ENCODE data around the gene MARCHF3. TPM values are rescaled to one million over a fixed set of nuclear protein-coding genes. Genes with fewer than 3 reads are reported as not detected.

The MARCHF3 gene
- total and polyA plus RNA-seq, 2 of the 13 experiments (the other 11 are each of a cell fraction or from before 2014, with no cell fraction given) = 4.8 to 11.9 TPM

DNA sequence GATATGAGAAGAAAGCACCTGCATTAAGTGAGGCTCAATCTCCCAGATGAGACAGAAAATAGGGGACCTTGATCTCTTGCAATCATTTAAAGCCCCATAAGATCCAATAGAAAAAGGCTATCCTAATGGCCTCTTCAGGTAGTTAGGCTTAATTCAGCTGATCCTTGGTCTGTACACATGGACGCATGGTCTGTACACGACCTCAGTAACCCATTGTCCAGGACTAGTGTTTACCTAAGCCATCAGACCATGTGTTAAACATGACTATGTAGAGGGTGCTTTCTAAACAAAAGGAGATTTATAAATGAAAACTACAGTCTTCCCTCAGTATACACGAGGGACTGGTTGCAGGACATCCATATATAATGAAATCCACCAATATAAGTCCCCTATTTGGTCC, 7.5 kb downstream of the MARCHF3 start (continued):
- TF ChIP-seq, protein P1, sequence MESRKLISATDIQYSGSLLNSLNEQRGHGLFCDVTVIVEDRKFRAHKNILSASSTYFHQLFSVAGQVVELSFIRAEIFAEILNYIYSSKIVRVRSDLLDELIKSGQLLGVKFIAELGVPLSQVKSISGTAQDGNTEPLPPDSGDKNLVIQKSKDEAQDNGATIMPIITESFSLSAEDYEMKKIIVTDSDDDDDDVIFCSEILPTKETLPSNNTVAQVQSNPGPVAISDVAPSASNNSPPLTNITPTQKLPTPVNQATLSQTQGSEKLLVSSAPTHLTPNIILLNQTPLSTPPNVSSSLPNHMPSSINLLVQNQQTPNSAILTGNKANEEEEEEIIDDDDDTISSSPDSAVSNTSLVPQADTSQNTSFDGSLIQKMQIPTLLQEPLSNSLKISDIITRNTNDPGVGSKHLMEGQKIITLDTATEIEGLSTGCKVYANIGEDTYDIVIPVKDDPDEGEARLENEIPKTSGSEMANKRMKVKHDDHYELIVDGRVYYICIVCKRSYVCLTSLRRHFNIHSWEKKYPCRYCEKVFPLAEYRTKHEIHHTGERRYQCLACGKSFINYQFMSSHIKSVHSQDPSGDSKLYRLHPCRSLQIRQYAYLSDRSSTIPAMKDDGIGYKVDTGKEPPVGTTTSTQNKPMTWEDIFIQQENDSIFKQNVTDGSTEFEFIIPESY (CRISPR knock-in tag; IDR thresholded peaks at IDR 0.05) = 0 out of 2 replicates have a peak, but pooled peaks have one; percentile 9
- no peak for TF ChIP-seq SUZ12 (IDR thresholded peaks at IDR 0.05; ENCODE audit: low read depth, low read length)
- no peak for TF ChIP-seq HOXD1 (CRISPR knock-in tag; IDR thresholded peaks at IDR 0.05)
- TF ChIP-seq CREB1 (IDR thresholded peaks at IDR 0.05) = no peak
- TF ChIP-seq CREB1 (CRISPR knock-in tag; IDR thresholded peaks at IDR 0.05) = peak; percentile 60; the same call in 1 of the 2 replicates
- TF ChIP-seq ZNF530 (CRISPR knock-in tag; IDR thresholded peaks at IDR 0.05; ENCODE audit: low read depth) = no peak
- no peak for TF ChIP-seq SRF (IDR thresholded peaks at IDR 0.05; ENCODE audit: low read depth, low read length)
- TF ChIP-seq TARDBP (CRISPR knock-in tag; IDR thresholded peaks at IDR 0.05) = 0 out of 2 replicates have a peak, but pooled peaks have one; percentile 70
- TF ChIP-seq TRIM24 (CRISPR knock-in tag; IDR thresholded peaks at IDR 0.05) = no peak
- TF ChIP-seq, protein P2, sequence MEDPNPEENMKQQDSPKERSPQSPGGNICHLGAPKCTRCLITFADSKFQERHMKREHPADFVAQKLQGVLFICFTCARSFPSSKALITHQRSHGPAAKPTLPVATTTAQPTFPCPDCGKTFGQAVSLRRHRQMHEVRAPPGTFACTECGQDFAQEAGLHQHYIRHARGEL (CRISPR knock-in tag; IDR thresholded peaks at IDR 0.05) = no peak
- TF ChIP-seq, protein P3, sequence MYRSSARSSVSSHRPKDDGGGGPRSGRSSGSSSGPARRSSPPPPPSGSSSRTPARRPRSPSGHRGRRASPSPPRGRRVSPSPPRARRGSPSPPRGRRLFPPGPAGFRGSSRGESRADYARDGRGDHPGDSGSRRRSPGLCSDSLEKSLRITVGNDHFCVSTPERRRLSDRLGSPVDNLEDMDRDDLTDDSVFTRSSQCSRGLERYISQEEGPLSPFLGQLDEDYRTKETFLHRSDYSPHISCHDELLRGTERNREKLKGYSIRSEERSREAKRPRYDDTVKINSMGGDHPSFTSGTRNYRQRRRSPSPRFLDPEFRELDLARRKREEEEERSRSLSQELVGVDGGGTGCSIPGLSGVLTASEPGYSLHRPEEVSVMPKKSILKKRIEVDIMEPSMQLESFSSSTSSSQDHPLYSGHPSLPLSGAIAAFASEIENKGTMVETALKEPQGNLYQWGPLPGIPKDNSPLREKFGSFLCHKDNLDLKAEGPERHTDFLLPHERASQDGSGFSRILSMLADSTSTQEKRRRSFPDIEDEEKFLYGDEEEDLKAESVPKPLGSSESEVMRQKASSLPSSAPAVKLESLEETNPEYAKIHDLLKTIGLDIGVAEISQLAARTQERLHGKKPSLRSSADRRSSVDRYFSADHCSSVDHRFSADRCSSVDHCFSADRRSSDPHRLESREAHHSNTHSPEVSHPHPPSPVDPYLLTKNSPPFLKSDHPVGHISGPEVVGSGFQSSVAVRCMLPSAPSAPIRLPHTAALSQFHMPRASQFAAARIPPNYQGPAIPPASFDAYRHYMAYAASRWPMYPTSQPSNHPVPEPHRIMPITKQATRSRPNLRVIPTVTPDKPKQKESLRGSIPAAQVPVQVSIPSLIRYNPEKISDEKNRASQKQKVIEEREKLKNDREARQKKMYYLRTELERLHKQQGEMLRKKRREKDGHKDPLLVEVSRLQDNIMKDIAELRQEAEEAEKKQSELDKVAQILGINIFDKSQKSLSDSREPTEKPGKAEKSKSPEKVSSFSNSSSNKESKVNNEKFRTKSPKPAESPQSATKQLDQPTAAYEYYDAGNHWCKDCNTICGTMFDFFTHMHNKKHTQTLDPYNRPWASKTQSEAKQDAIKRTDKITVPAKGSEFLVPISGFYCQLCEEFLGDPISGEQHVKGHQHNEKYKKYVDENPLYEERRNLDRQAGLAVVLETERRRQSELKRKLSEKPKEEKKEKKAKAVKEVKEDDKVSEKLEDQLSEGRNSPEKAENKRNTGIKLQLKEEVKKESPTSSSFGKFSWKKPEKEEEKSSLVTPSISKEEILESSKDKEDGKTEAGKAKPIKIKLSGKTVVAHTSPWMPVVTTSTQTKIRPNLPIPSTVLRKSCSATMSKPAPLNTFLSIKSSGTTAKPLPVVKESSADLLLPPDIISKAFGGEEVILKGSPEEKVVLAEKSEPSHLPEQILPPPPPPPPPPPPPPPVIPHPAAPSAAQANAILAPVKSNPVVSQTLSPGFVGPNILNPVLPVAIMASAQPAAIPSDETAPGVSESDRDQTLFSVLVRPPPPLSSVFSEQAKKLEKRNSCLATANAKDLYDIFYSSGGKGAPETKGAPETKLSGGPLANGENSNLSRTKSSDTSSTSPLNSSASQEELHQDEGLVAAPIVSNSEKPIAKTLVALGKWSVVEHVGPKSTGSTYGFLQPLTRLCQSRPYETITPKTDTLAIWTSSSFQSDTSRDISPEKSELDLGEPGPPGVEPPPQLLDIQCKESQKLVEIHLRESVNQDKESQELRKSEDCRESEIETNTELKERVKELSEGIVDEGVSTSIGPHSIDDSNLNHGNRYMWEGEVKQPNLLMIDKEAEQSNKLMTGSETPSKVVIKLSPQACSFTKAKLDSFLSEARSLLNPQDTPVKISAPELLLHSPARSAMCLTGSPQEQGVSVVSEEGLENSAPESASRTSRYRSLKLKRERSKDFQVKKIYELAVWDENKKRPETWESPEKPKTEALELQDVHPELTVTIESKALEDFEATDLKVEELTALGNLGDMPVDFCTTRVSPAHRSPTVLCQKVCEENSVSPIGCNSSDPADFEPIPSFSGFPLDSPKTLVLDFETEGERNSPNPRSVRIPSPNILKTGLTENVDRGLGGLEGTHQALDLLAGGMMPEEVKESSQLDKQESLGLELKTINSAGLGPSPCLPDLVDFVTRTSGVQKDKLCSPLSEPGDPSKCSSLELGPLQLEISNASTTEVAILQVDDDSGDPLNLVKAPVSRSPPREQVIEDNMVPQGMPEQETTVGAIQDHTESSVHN (CRISPR knock-in tag; IDR thresholded peaks at IDR 0.05) = no peak
- TF ChIP-seq SMC3 (IDR thresholded peaks at IDR 0.05; ENCODE audit: low read length) = no peak
- no peak for TF ChIP-seq NRL (CRISPR knock-in tag; IDR thresholded peaks at IDR 0.05; ENCODE audit: borderline replicate concordance)
- no peak for TF ChIP-seq PRPF4 (IDR thresholded peaks at IDR 0.05; ENCODE audit: low read depth, low read length, poor library complexity, severe bottlenecking)
- 0 out of 2 replicates have a peak, but pooled peaks have one; percentile 22 for TF ChIP-seq ZFP37 (CRISPR knock-in tag; IDR thresholded peaks at IDR 0.05; ENCODE audit: borderline replicate concordance)
- TF ChIP-seq CHCHD3 (CRISPR knock-in tag; IDR thresholded peaks at IDR 0.05) = no peak
- TF ChIP-seq, protein P4, sequence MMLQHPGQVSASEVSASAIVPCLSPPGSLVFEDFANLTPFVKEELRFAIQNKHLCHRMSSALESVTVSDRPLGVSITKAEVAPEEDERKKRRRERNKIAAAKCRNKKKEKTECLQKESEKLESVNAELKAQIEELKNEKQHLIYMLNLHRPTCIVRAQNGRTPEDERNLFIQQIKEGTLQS (CRISPR knock-in tag; IDR thresholded peaks at IDR 0.05) = no peak
- no peak for TF ChIP-seq TP53 (CRISPR knock-in tag; conservative IDR thresholded peaks at IDR 0.05)
- TF ChIP-seq, protein P5, sequence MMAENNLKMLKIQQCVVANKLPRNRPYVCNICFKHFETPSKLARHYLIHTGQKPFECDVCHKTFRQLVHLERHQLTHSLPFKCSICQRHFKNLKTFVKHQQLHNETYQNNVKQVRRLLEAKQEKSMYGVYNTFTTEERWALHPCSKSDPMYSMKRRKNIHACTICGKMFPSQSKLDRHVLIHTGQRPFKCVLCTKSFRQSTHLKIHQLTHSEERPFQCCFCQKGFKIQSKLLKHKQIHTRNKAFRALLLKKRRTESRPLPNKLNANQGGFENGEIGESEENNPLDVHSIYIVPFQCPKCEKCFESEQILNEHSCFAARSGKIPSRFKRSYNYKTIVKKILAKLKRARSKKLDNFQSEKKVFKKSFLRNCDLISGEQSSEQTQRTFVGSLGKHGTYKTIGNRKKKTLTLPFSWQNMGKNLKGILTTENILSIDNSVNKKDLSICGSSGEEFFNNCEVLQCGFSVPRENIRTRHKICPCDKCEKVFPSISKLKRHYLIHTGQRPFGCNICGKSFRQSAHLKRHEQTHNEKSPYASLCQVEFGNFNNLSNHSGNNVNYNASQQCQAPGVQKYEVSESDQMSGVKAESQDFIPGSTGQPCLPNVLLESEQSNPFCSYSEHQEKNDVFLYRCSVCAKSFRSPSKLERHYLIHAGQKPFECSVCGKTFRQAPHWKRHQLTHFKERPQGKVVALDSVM (CRISPR knock-in tag; IDR thresholded peaks at IDR 0.05) = no peak
